Right renal pelvis (tissue), 4 donors: ENCODE data around the gene EHD1. TPM values are rescaled to one million over a fixed set of nuclear protein-coding genes. Genes with fewer than 3 reads are reported as not detected.

Experiments used
- DNase-seq, 4 donors: peaks; one replicate each; pipeline ENCODE4 v3.0.0-alpha.2; 2013; ENCODE audit warnings: low read depth in 4 of 4, low spot score in 3 of 4, missing footprints in 1 of 4
- polyA plus RNA-seq, 4 donors: library from polyadenylated mRNA; unstranded; fragments of 120-200 nt; gene quantifications; one replicate each; pipeline ENCODE4 v1.2.1, GENCODE V29; 2013; ENCODE audit not compliant: insufficient read length in 4 of 4

Gene EHD1
- polyA plus RNA-seq, 4 donors, result 54.1 to 69.5 (median 60.5) TPM

DNA sequence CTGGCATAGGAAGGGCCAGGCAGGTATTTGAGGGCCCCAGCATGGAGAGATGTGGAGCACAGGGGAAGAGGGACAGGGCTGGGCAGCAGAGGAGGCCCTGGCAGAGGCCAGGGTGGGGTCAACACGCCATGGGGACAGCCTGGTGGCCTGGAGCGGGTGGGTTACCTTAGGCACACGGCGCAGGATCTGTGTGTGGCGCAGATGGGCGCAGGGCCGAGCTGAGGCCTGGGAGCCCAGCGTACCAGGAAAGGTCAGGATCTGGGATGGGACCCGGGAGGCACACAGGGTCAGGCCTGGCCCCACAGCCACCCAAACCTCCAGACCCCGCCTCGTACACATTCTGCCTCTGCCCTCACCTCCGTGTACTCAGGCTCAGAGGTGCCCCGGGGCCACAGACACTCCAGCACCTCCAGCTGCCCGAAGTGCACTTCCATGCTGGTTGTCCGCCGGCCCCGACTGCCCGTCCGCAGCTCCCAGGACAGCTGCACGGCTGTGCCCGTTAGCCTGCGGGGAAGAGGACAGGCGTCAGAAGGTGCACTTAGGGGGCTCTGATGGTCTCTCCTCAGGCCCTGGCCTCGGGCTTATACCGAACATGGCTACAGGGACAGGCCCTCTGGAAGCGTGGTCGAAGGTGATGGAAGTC is 32.2 kb upstream of the EHD1 start:
- DNase-seq, result no peak

DNA sequence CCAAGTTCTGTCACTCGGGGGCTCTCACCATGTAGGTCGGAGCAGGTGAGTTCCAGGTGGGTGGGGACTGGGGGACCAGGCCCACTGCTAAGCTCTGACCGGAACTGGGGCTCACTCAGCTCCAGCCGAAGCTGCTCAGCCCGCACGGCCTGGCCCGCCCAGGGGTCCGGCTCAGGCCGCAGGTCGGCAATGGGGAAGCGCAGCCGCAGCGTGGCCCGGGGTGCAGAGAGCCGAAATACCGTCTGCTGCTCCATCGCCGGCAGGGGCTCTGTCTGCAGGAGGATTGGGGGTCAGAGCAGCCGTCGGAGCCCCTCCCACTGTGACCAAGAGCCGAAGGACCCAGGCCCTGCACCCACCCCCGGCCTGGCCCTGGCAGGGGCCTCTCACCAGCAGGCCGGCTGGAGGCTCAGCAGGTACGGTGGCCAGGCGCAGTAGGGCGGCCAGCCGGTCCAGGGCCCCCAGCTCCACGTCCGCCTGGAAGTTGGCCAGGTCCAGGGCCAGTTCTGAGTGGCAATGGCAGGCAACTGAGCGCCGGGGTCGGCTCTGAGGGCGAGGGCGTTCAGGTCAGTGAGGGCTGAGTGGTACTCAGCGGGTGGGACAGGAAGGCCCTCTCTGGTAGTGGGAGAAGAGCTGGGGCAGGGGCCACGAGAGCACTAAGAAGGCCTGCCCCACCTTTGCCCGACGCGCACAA is 31.4 kb upstream of the EHD1 start:
- no peak for DNase-seq

DNA sequence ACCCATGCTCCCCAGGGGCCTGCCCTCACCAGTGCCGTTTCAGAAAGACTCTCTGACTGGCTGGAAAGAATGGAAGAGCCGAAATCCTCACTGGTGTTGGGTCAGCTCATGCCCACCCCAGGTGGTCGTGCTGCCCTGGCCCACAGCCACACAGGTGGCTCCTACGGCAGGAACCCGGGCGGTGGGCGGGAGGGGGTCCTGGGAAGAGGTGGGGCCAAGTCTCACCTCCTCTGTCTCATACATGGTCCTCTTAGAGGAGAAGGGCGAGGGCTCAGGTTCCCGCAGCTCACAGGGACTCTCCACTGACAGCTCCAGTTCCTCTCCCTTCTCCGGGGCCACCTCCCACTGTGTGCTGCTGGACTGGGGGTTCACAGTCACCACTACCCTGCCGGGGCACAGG is 30.3 kb upstream of the EHD1 start:
- DNase-seq, result no peak

DNA sequence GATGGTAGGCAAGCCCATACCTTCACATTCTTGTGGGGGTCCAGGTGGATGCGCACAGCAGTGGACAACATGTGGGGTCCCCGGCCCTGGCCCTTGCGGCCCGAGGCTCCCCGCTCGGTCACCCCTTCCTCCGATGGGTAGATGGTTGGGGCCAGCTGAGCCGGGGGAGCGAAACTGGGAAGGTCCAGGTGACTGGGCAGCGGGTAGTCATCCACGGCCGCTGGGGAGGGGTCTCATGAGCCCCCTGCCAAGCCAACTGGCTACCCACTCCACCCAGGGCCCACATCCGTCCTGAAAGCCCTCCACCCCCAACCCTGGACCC is 27.9 kb upstream of the EHD1 start:
- no peak for DNase-seq

DNA sequence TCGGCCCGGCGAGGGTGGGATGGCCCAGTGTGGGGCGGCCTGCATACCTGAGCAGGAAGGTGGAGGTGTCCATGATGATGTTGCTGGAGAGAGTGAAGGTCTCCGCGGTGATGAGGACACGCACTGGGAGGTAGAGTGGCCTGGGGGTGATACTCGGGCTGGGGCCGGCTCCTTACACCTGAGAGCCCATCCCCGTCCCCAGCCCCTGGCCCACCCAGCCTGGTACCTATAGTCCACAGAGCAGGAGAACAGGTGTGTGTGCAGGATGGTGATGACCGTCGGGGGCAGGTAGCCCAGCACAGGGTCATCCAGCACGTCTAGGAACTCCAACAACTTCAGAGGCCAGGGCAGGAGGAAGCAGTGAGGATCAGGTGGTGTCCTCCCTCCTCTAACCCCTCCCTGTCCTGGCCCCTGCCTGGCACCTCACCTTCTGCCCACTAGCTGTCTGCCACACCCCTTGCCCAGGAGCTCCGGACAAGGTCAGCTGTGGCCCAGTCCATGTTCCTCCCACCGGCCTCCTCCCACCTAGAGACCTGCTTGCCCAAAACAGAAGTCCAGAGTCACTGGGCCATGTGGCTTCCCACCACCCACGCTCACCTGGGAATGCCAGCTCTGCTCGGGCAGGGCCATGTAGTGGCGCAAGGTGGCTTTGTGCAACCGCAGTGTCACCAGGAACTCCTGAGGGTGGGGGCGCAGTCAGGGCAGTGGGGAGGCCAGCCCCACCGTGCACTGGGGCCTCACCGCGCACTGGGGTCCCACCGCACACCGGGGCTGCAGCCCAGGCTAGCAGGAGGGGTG is 27.3 kb upstream of the EHD1 start:
- DNase-seq, result no peak

DNA sequence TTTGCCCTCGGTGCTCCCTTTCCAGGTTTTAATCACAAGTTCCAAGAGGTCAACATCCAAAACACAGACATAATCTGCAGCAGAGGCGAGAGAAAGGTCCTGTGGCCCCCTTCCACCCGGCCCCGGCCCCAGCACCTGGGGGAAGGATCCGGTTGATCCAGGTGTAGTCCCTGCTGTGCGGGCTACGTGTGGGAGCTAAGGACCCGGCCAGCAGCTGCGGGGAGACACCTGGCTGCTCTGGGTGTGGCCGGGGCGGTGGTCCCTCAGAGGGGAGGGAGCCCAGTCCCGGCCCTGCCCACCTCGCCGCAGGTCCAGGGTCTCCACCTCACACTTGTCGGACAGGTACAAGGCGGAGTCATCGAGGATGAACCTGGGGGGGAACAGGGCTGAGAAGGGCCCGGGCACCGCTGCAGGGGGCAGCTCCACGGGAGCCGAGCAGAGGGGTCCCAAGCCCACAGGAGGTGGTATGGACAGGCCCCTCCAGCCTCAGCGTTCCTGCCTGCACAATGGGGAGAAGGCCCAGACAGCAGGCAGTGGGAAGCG is 24.9 kb upstream of the EHD1 start:
- no peak for DNase-seq

DNA sequence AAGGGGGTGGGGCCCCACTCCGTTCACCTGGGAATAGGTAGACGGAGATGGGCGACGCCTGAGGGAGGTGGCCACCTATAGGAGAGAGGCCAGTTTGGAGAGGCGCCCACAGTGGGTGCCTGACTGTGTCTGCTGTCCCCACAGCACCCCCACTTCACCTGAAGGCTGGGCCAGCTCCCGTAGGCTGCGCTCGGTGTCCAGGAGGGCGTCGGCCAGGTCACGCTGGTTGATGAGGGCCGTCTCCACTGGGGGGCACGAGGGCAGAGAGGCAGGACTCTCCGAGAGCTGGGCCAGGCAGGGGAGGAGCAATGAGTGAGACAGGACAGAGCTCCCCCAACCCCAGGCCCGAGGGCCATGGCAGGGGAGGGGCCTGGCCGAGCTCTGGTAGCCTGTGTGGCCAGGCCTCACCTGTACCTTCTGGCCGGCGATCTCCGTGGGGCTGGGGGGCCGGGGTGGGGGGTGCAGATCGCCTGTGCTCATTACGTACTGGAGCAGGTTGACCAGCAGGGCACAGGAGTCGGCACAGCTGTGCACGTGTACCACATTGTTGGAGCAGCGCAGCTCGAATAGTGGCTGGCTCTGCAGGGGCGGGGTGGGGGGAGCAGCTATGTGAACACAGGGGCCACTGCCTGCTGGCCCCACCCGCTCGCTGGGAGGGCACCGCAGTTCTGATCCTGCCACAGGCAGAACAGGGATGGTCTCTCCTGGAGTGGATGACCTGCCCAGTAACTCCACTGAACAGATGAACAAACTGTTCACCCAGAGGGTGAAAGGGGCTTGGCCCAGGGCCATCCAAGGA is 23.9 kb upstream of the EHD1 start:
- no peak for DNase-seq

DNA sequence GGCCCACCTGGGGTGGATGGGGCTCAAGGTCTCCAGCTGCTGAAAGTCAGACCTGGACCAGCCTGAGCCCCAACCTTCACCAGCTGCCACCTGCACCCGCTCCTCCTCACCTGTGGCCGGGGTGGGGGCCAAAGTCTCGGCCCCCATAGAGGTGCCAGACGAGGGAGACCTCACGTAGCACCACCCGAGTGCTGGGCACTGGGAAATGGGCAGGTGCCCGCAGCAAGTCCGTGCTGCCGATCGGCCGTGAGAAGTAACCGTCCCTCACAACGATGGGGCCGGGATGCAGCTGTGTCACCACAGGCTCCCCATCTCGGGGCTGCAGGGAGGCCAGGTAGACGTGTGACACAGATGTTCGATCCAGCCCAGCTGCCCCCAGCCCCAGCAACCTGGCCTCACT is 22.4 kb upstream of the EHD1 start:
- DNase-seq, result no peak

DNA sequence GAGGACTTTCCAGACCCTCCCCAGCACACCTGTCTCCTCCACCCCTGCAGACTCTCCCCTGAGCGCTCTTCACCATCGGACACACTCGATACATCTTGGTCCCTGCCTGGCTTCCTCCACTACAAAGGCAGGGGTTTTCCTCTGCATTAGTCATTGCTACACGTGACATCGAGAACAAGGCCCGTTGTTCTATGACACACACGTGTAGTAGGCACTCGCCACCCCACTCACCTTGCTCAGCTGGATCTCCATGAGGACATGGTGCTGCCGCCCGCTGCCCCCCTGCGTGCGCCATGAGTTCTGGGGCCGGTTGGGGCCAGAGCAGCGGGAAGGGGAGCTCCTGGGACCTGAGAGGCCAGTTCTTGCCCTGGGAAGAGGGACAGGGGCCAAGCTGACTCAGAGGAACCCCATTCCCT is 21.9 kb upstream of the EHD1 start:
- DNase-seq, result no peak

DNA sequence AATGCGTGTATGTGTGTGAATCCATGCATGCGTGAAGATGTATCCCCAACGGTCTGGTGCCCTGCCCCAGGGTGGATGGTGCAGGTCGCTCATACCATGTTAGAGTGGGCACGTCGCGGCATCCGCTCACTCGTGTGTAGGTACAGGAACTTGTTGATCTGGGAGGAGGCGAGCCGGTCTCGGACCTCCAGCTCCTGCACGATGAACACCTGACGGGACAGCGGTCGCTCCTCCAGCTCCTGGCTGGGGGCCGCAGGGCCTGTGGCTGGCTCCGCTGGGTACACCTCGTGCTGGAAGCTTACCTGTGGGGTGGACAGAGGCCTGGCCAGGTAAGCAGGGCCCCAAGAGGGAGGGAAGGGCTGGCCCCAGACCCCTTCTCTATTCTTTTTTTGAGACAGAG is 20.1 kb upstream of the EHD1 start:
- no peak for DNase-seq

DNA sequence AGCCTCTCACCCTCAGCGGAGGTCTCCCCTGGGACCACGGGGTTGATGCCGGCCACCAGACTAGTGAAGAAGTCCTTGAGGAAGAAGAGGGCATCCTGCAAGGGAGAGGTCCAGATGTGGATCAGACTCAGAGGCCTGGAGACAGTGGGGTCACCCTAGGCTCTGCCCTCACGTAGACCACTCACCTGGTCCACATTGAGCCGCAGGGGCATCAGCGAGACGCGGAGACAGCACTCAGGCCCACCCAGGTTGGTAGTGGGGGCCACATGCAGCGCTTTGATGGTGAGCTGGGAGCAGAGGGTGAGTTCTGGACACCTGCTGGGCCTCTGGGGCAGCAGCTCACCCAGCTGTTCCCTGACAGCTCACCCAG is 19.6 kb upstream of the EHD1 start:
- DNase-seq, result no peak

DNA sequence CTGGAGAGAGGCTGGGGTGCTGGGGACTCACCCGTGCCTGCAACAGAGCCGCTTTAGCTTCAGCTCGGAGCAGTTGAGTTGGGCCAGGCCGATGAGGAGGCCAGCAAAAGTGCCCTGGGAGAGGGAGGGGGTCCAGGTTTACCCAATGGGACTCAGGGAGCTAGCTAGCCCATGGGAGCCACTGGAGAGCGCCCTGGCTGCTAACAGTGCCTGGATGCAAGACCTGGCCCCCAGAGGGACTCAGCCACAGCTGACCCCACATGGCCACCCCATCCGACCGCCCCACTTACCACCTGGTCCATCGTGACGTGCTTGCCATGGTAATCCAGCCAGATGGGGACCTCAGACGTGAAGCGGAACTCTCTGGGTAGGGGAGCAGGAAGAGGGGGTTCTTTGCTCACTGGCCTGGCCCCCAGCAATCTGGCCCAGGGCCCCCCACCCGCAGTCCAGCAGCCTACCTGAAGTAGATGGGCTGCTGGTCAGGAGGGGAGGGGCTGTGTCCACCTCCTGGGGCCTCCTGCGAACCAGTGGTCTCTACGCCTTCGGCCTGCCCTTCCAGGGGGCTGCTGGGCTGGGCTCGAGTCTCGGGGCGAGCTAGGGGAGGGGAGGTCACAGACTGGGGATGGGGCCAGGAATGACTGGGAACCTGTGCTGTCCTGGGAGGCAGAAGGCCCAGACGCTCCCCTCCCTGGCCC is 19.1 kb upstream of the EHD1 start:
- no peak for DNase-seq

DNA sequence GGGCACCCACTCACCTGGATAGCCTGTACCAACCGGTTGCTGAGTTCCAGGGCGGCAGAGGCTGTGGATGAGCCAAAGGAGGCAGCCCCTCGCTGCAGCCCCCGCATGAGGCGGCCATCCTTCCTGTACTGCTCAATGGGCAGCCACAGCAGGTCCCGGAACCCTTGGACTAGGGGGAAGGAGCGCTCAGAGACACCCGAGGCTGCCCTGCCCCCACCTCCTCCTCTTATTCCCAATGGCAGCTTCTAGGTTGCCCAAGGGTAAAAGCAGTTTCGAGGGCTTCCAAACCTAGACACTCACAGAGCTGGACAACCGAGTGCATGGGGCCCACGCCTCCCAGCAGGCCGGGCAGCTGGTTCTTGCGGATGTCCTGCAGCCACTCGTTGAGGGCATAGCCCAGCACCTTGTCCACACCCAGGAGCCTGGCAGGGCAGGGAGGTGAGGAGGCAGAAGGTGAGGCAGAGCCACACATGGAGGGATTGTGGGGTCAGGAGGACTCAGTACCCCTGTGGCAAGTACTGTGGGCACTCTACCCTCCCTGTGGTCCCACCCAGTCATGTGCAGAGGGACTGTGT is 18.1 kb upstream of the EHD1 start:
- DNase-seq, result no peak

DNA sequence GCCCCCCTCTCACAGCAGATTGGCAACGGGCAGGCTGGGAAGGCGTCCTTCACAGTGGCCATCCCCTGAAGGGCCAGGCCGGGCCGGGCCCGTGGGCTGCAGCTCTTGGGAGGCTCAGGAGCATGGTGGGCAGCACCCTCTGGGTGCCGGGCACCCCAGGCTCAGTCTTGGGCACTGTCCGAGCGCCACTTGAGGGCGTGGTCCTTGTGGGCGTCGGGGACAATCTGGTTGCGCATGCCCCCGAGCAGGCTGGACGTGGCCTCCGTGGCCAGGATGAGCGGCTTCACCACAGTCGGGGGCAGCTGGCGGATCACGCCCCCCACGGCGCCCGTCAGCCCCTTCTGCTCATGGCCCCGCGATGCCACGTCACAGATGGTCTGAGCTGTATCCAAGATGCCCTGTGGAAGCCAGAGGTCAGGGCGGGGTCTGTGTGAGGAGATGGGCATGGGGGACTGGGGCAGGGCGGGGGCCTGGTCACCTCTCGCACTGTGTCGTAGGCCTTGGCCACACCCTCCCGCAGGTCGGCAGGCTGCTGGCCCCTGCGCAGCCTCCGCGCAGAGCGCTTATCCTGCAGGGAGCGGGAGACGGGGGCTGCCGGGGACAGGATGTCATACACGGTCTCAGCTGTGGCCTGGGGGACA is 16.5 kb upstream of the EHD1 start:
- DNase-seq, result no peak

DNA sequence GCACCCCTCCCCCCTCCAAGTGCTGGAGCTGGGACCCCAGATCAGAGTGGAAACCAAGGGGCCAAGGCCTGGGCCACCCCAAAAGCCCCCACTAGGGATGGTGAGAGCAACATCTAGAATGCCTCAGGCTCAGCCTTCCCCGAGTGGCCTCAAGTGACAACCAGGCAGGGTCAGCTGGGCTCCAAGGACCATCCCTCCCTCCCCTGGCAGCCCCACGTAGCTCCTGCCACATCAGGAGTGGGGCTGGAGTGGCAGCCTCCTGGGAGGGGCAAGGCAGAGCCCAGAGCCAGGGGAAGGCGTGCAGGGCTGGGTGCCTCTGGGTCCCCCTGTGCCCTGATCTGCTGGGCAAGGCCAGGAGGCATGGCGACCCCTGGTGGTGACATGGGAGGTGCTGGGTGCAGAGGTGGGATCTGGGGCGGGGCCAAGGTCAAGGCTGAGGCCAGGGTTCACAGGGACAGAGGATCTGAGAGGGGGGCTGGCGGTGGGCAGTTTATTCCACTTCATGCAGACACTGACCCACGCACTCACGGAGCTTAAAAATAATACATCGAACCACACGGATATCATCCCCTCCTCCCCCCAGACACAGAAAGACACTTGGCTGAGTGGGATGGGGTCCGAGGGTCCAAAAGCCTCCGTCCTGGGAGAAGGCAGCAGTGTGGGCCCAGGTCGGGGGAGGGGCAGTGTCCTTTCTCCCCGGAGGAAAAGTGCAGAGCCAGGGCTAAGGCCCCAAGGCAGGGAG is 15.8 kb upstream of the EHD1 start:
- DNase-seq, result no peak

DNA sequence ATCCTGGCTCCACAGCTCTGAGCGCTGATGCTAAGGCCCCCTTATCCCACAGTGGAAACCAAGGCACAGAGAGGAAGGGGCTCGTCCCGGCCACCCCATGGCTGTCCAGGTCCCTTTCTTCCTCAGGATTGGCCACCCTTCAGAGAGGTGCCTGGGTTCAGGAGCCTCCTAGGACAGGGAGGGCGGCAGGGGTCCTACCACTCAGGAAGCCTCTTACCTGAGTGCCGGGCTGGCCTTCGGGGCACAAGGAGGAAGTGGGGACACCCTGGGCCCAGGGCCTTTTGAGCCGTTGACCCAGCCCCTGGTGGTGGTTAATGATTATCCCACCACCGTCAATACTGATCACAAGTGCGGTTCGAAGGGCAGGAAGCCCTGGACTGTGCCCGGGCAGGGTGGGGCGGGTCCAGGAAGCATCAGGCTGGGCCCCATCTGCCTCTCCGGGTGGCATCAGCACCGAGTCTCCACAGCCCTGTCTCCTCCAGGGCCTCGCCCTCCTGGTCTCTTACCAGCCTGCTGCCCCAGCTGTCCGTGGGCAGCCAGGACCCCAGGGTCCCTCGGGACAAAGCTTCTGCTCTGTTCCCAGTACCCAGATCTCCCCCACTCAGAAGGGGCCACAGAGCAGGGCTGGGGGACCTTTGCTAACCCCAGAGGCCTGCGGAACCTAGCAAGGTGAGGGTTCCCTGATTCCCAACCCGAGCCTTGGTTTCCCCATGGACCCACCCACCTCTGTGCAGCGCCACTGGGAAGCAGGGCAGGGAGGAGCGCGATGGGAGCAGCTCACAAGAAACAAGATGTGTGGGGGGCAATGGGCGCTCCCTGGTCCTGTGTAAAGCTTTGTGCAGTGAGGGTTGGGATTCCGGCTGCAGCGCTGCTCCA is 15.0 kb upstream of the EHD1 start:
- no peak for DNase-seq

DNA sequence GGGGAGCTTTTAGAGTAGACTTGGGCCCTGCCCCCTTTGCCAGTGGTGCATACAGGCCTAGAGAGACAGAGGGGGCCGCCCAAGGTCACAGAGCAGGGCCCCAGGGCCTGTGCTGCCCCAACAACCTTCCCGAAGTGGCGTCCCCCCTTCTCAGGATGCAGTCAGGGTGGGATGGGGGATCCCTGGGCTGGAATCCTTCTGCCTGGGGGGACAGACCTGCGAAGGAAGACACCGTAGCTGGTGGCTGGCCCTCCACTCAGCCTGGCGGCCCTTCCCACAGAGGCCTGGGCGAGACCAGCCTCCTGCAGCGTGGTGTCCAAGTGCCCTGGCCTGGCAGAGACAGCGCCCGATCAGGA is 14.4 kb upstream of the EHD1 start:
- DNase-seq, result no peak

DNA sequence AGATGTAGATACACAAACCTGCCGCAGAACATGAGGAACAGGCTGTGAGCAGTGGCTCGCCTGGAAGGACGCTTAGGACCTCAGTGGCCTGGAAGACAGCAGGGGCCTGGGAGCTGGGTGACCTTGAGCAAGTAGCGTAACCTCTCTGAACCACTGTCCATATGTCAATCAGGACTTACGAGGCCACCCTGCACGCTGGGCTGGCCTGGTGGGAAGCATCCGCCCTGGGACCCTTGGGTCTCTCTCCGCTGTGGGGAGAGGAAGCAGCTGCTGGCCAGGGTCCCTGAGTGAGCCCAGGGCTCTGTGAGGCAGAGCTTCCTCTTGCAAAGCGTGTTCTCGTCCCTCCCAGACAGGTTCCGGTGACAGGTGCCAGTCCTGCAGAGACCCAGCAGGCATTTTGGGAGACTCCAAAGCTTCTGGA is 14.0 kb upstream of the EHD1 start:
- DNase-seq, result no peak
